Effector memory CD4-positive, alpha-beta T cell (primary cell): Measurements from ENCODE around the gene HMGXB3.
"Not testable (repeated sequence)": the region's sequence is repeated elsewhere in the genome, so short reads cannot be mapped to it uniquely, and the experiment has no call there.

Experiments used
- DNase-seq, 3 donors: peaks; one replicate each; pipeline ENCODE4 v3.0.0-alpha.2; 2020
- H3K27ac ChIP-seq: 2 replicates; pipeline ENCODE4 v1.7.0; 2013; ENCODE audit warnings: mild to moderate bottlenecking, low read length, moderate library complexity; ENCODE audit not compliant: insufficient read depth, poor library complexity, severe bottlenecking
- H3K27me3 ChIP-seq: replicated peaks from 2 replicates; pipeline ENCODE4 v1.7.0; 2013; ENCODE audit warnings: mild to moderate bottlenecking, low read length; ENCODE audit not compliant: insufficient read depth, control insufficient read depth, poor library complexity, severe bottlenecking
- H3K36me3 ChIP-seq: 2 replicates; pipeline ENCODE4 v1.7.0; 2013; ENCODE audit warnings: mild to moderate bottlenecking, low read length, moderate library complexity; ENCODE audit not compliant: control insufficient read depth, insufficient read depth
- H3K4me1 ChIP-seq: 2 replicates; pipeline ENCODE4 v1.7.0; 2013; ENCODE audit warnings: low read length, mild to moderate bottlenecking; ENCODE audit not compliant: control insufficient read depth, insufficient read depth, poor library complexity, severe bottlenecking
- H3K4me3 ChIP-seq: 2 replicates; pipeline ENCODE4 v1.7.0; 2013; ENCODE audit warnings: low read length, low read depth, mild to moderate bottlenecking; ENCODE audit not compliant: insufficient read depth, poor library complexity, severe bottlenecking
- H3K9me3 ChIP-seq: 2 replicates; pipeline ENCODE4 v1.7.0; 2013; ENCODE audit warnings: mild to moderate bottlenecking, low read length, moderate library complexity; ENCODE audit not compliant: control insufficient read depth

HMGXB3 gene

GRCh38 chr5:150081541-150082283 lies 81.2 kb downstream of the HMGXB3 start:
- H3K4me1 ChIP-seq: no peaks in the 10 kb centered on the region

GRCh38 chr5:150082374-150082773 lies 81.8 kb downstream of the HMGXB3 start:
- Histone ChIP-seq H3K4me3 (no peak overlapping the region), H3K9me3 (no peaks in the 10 kb centered on the region), H3K4me1 (no peaks in the 10 kb centered on the region), H3K27ac (no peak overlapping the region), H3K27me3 (peaks cover 11% of the 10 kb centered on the region), H3K36me3 (no peaks in the 10 kb centered on the region)
- DNase-seq: no peak

More at GRCh38 chr5:150081541-150082283, 81.2 kb downstream of the HMGXB3 start:
- no peak for DNase-seq
- no peak overlapping the region for H3K27ac ChIP-seq
- H3K36me3 ChIP-seq: no peaks in the 10 kb centered on the region
- peaks cover 11% of the 10 kb centered on the region for H3K27me3 ChIP-seq
- H3K9me3 ChIP-seq: no peaks in the 10 kb centered on the region
- no peak overlapping the region for H3K4me3 ChIP-seq

GRCh38 chr5:150082889-150083288 lies 82.3 kb downstream of the HMGXB3 start:
- H3K4me1 ChIP-seq: no peaks in the 10 kb centered on the region
- no peak for DNase-seq
- no peaks in the 10 kb centered on the region for H3K9me3 ChIP-seq
- no peak overlapping the region for H3K4me3 ChIP-seq
- no peak overlapping the region for H3K27ac ChIP-seq
- H3K27me3 ChIP-seq: peaks cover 11% of the 10 kb centered on the region
- no peaks in the 10 kb centered on the region for H3K36me3 ChIP-seq

GRCh38 chr5:150084754-150085153 lies 84.2 kb downstream of the HMGXB3 start:
- H3K27ac ChIP-seq, H3K4me1 ChIP-seq, H3K4me3 ChIP-seq, H3K36me3 ChIP-seq, H3K9me3 ChIP-seq, DNase-seq: not testable (repeated sequence)
- peaks cover 11% of the 10 kb centered on the region for H3K27me3 ChIP-seq

GRCh38 chr5:150085191-150085912 lies 84.8 kb downstream of the HMGXB3 start:
- Histone ChIP-seq H3K4me3 (no peak overlapping the region), H3K27me3 (peaks cover 11% of the 10 kb centered on the region), H3K27ac (no peak overlapping the region), H3K4me1 (no peaks in the 10 kb centered on the region), H3K36me3 (no peaks in the 10 kb centered on the region), H3K9me3 (no peaks in the 10 kb centered on the region)
- DNase-seq: no peak

- Histone ChIP-seq H3K27me3 (peaks cover 11% of the 10 kb centered on the region), H3K4me1 (no peaks in the 10 kb centered on the region), H3K27ac (no peak within 1 kb of the TSS), H3K36me3 (no peaks in the 10 kb centered on the region), H3K9me3 (no peaks in the 10 kb centered on the region), H3K4me3 (no peak within 1 kb of the TSS)
- DNase-seq: no peak
These were observed 85.6 kb downstream of the HMGXB3 start, which contains the start of gene CSF1R for GRCh38 chr5:150085950-150086715. CSF1R (minus strand) TSS chr5:150086554; CDS start chr5:150086427, 127 bp downstream.

GRCh38 chr5:150092159-150092787 lies 91.7 kb downstream of the HMGXB3 start:
- DNase-seq: no peak
- Histone ChIP-seq H3K9me3 (no peaks in the 10 kb centered on the region), H3K27me3 (no peaks in the 10 kb centered on the region), H3K4me1 (no peaks in the 10 kb centered on the region), H3K4me3 (no peak overlapping the region), H3K36me3 (no peaks in the 10 kb centered on the region), H3K27ac (no peak overlapping the region)

- no peak overlapping the region for H3K27ac ChIP-seq
- no peaks in the 10 kb centered on the region for H3K9me3 ChIP-seq
- no peak overlapping the region for H3K4me3 ChIP-seq
- no peaks in the 10 kb centered on the region for H3K27me3 ChIP-seq
- H3K4me1 ChIP-seq: no peaks in the 10 kb centered on the region
- no peak for DNase-seq
- no peaks in the 10 kb centered on the region for H3K36me3 ChIP-seq
These were observed 96.6 kb downstream of the HMGXB3 start for GRCh38 chr5:150097152-150097551.

GRCh38 chr5:150101023-150101422 lies 100.5 kb downstream of the HMGXB3 start:
- no peak for DNase-seq
- Histone ChIP-seq H3K27me3 (no peaks in the 10 kb centered on the region), H3K27ac (no peak overlapping the region)

More at GRCh38 chr5:150101023-150101422, 100.5 kb downstream of the HMGXB3 start:
- Histone ChIP-seq H3K4me3 (no peak overlapping the region), H3K36me3 (no peaks in the 10 kb centered on the region), H3K9me3 (no peaks in the 10 kb centered on the region), H3K4me1 (no peaks in the 10 kb centered on the region)
